ENCODE data around the gene UBL3.

The UBL3 gene

GRCh38 chr13:29754473-29754806 is 96.0 kb downstream of the UBL3 start:
- DNase-seq (peak; percentile 21), ATAC-seq (peak; percentile 15)

- ATAC-seq: no peak
- no peak for DNase-seq
These were observed 96.6 kb downstream of the UBL3 start for GRCh38 chr13:29753618-29754472.

GRCh38 chr13:29752175-29752574 is 98.2 kb downstream of the UBL3 start:
- DNase-seq (no peak), ATAC-seq (no peak)

GRCh38 chr13:29750183-29750530 is 100.3 kb downstream of the UBL3 start:
- DNase-seq: no peak
- no peak for ATAC-seq

GRCh38 chr13:29749401-29750182 is 100.8 kb downstream of the UBL3 start:
- DNase-seq (no peak), ATAC-seq (no peak)

- DNase-seq (no peak), ATAC-seq (no peak)
These were observed 102.3 kb downstream of the UBL3 start for GRCh38 chr13:29748097-29748496.

GRCh38 chr13:29746148-29746677 is 104.2 kb downstream of the UBL3 start:
- DNase-seq: no peak
- no peak for ATAC-seq

GRCh38 chr13:29745704-29746103 is 104.7 kb downstream of the UBL3 start:
- ATAC-seq: no peak
- no peak for DNase-seq

- ATAC-seq (no peak), DNase-seq (no peak)
These were observed 107.1 kb downstream of the UBL3 start for GRCh38 chr13:29743201-29743786.

GRCh38 chr13:29740961-29741360 is 109.5 kb downstream of the UBL3 start:
- DNase-seq (no peak), ATAC-seq (no peak)

- DNase-seq (no peak), ATAC-seq (no peak)
These were observed 113.4 kb downstream of the UBL3 start for GRCh38 chr13:29737061-29737460.

- DNase-seq: no peak
- peak; percentile 75 for ATAC-seq
These were observed 117.2 kb downstream of the UBL3 start for GRCh38 chr13:29733147-29733611.

- ATAC-seq: no peak
- no peak for DNase-seq
These were observed 120.2 kb downstream of the UBL3 start for GRCh38 chr13:29730253-29730652.

GRCh38 chr13:29722415-29722814 is 128.0 kb downstream of the UBL3 start:
- DNase-seq: no peak
- no peak for ATAC-seq

GRCh38 chr13:29721766-29722165 is 128.7 kb downstream of the UBL3 start:
- ATAC-seq (no peak), DNase-seq (no peak)

- no peak for ATAC-seq
These were observed 131.7 kb downstream of the UBL3 start for GRCh38 chr13:29718694-29719093.

GRCh38 chr13:29716493-29716892 is 133.9 kb downstream of the UBL3 start:
- DNase-seq (no peak), ATAC-seq (no peak)

More at GRCh38 chr13:29718694-29719093, 131.7 kb downstream of the UBL3 start:
- DNase-seq: no peak

All from stimulated activated naive CD8-positive, alpha-beta T cell treated with anti-CD3 and anti-CD28 coated beads, Interleukin-15, Interleukin-2, amounts not matched to agents 100 U/mL and 50 U/mL, for 24 hours (primary cell).